PC-3 (cell line): Measurements from ENCODE around the gene RPS15. TPM values are rescaled to one million over a fixed set of nuclear protein-coding genes. Genes with fewer than 3 reads are reported as not detected.

ENCODE experiments used
- ATAC-seq: fragments of 200-7000 bp; cut with Tn5 transposase; 2 replicates; pipeline ENCODE4 v1.9.1; 2020; ENCODE audit warnings: mild to moderate bottlenecking, moderate library complexity
- BruUV-seq: library from RNA; stranded (reverse); fragments of 400-500 nt; replicated peaks from 2 replicates; lab custom pipeline; 2021; lab: Mats Ljungman, UMichigan
- CTCF ChIA-PET: fragments of 300-600 bp; sonication (Branson Sonifier 250); formaldehyde crosslinking; loops from one replicate; lab custom pipeline; 2022; ENCODE audit warnings: antibody characterized with exemption; lab: Charles Lee
- POLR2A ChIA-PET: fragments of 300-600 bp; sonication (Branson Sonifier 250); formaldehyde crosslinking; loops from one replicate; lab custom pipeline; 2022; ENCODE audit warnings: antibody characterized with exemption; ENCODE audit not compliant: unreplicated experiment; lab: Charles Lee
- DNase-seq: peaks from one replicate; pipeline ENCODE4 v3.0.0-alpha.2; 2015
- H2AFZ ChIP-seq: fragments of 300-600 bp; sonication (generic); 2 replicates; pipeline ENCODE4 v1.6.0; 2016; ENCODE audit warnings: antibody characterized with exemption, low read length
- H3F3A ChIP-seq: fragments of 300-600 bp; sonication (generic); one replicate; pipeline ENCODE4 v1.6.0; 2017; ENCODE audit warnings: antibody characterized with exemption, low read length, control low read depth, mild to moderate bottlenecking; ENCODE audit not compliant: unreplicated experiment
- H3K27ac ChIP-seq: fragments of 300-600 bp; sonication (generic); 2 replicates; pipeline ENCODE4 v1.5.1; 2016; ENCODE audit warnings: mild to moderate bottlenecking, low read length
- H3K27me3 ChIP-seq: fragments of 300-600 bp; sonication (generic); 2 replicates; pipeline ENCODE4 v1.6.1; 2016; ENCODE audit warnings: low read length, mixed read lengths
- H3K36me3 ChIP-seq: fragments of 300-600 bp; sonication (generic); 2 replicates; pipeline ENCODE4 v1.6.1; 2016; ENCODE audit warnings: low read depth, mixed run types, low read length, mixed read lengths
- H3K4me1 ChIP-seq: fragments of 300-600 bp; sonication (generic); 2 replicates; pipeline ENCODE4 v1.5.1; 2016; ENCODE audit warnings: low read length; ENCODE audit not compliant: insufficient read depth
- H3K4me2 ChIP-seq: fragments of 300-600 bp; sonication (generic); 2 replicates; pipeline ENCODE4 v1.6.0; 2016; ENCODE audit warnings: low read length
- H3K4me3 ChIP-seq: fragments of 300-600 bp; sonication (generic); 2 replicates; pipeline ENCODE4 v1.5.1; 2016; ENCODE audit warnings: mild to moderate bottlenecking, low read length, mixed read lengths
- H3K79me2 ChIP-seq: fragments of 300-600 bp; sonication (generic); 2 replicates; pipeline ENCODE4 v1.6.1; 2017; ENCODE audit warnings: low read length, mixed read lengths
- H3K9ac ChIP-seq: fragments of 300-600 bp; sonication (generic); 2 replicates; pipeline ENCODE4 v1.6.0; 2016; ENCODE audit warnings: mild to moderate bottlenecking, low read length
- H3K9me2 ChIP-seq: fragments of 300-600 bp; sonication (generic); replicated peaks from 2 replicates; pipeline ENCODE4 v1.6.1; 2016; ENCODE audit warnings: mixed run types, low read length, mixed read lengths
- H3K9me3 ChIP-seq: fragments of 300-600 bp; sonication (generic); 2 replicates; pipeline ENCODE4 v1.6.1; 2016; ENCODE audit warnings: low read length, mixed read lengths
- H4K20me1 ChIP-seq: fragments of 300-600 bp; sonication (generic); 2 replicates; pipeline ENCODE4 v1.6.1; 2016; ENCODE audit warnings: low read length, mixed read lengths
- CTCF ChIP-seq: fragments of 300-600 bp; sonication (generic); conservative IDR thresholded peaks from 2 replicates; pipeline ENCODE4 v1.5.1; 2017; ENCODE audit warnings: antibody characterized with exemption, low read depth, mild to moderate bottlenecking, low read length
- EZH2 ChIP-seq: fragments of 300-600 bp; sonication (generic); IDR thresholded peaks from one replicate; pipeline ENCODE4 v1.6.1; 2017; ENCODE audit warnings: antibody characterized with exemption, mild to moderate bottlenecking, low read length; ENCODE audit not compliant: unreplicated experiment
- EZH2phosphoT487 ChIP-seq: fragments of 300-600 bp; sonication (generic); IDR thresholded peaks from 2 replicates; pipeline ENCODE4 v1.6.1; 2018; ENCODE audit warnings: mild to moderate bottlenecking, antibody characterized with exemption, low read length, borderline replicate concordance
- intact Hi-C: fragments of 100-400 bp; cut with micrococcal nuclease; formaldehyde crosslinking; loops from 2 replicates; pipeline ENCODE4 v1.9.0; 2023
- total RNA-seq: library from RNA; depleted of rRNA; stranded (reverse); fragments of >200 nt; gene quantifications from 2 replicates; pipeline ENCODE4 v1.2.3, GENCODE V29; 2014

Gene RPS15
- total RNA-seq, 1 experiment from 2014 or later: 1,797 TPM

- Histone ChIP-seq H3K27ac (no peak overlapping the region), H3K4me3 (no peak overlapping the region), H4K20me1 (no peaks in the 10 kb centered on the region), H3K9me3 (no peaks in the 10 kb centered on the region), H3K27me3 (no peaks in the 10 kb centered on the region), H3K36me3 (peaks cover 5% of the 10 kb centered on the region; the same call in 1 of the 2 replicates), H3K4me1 (no peaks in the 10 kb centered on the region), H3K79me2 (no peaks in the 10 kb centered on the region), H3K9me2 (no peaks in the 10 kb centered on the region), H2AFZ (no peak overlapping the region), H3K4me2 (no peak overlapping the region), H3F3A (no peaks in the 10 kb centered on the region), H3K9ac (no peak overlapping the region)
- intact Hi-C loops: no loop called here
- DNase-seq (no peak), ATAC-seq (no peak)
- BruUV-seq: no TSS peak
- ChIA-PET CTCF (no interaction called here), POLR2A (no interaction called here)
- TF ChIP-seq CTCF: no peak
- no peak for TF ChIP-seq EZH2phosphoT487
- TF ChIP-seq EZH2: no peak
These were observed 45.2 kb upstream of the RPS15 start for GRCh38 chr19:1392939-1393530.

GRCh38 chr19:1393841-1394240, 44.4 kb upstream of the RPS15 start:
- H3K9me3 ChIP-seq: no peaks in the 10 kb centered on the region
- no peaks in the 10 kb centered on the region for H3K27me3 ChIP-seq
- no peaks in the 10 kb centered on the region for H3K9me2 ChIP-seq
- ChIA-PET POLR2A (no interaction called here), CTCF (no interaction called here)
- ATAC-seq (no peak), DNase-seq (no peak)
- intact Hi-C loops: no loop called here
- no peak overlapping the region for H3K4me2 ChIP-seq
- H3F3A ChIP-seq: no peaks in the 10 kb centered on the region
- no TSS peak for BruUV-seq
- H3K79me2 ChIP-seq: no peaks in the 10 kb centered on the region
- no peaks in the 10 kb centered on the region for H3K4me1 ChIP-seq
- no peak overlapping the region for H3K27ac ChIP-seq
- TF ChIP-seq CTCF (no peak), EZH2 (no peak), EZH2phosphoT487 (no peak)
- H2AFZ ChIP-seq: no peak overlapping the region
- no peaks in the 10 kb centered on the region for H4K20me1 ChIP-seq
- no peak overlapping the region for H3K9ac ChIP-seq
- H3K4me3 ChIP-seq: no peak overlapping the region
- peaks cover 3% of the 10 kb centered on the region; the same call in 1 of the 2 replicates for H3K36me3 ChIP-seq

- H3K9me3 ChIP-seq: no peaks in the 10 kb centered on the region
- intact Hi-C loops: no loop called here
- H3F3A ChIP-seq: no peaks in the 10 kb centered on the region
- H3K4me2 ChIP-seq: no peak overlapping the region
- H3K79me2 ChIP-seq: no peaks in the 10 kb centered on the region
- no peaks in the 10 kb centered on the region for H3K27me3 ChIP-seq
- DNase-seq (no peak), ATAC-seq (peak; percentile 45)
- no peak overlapping the region for H3K27ac ChIP-seq
- no peaks in the 10 kb centered on the region for H4K20me1 ChIP-seq
- no peaks in the 10 kb centered on the region for H3K9me2 ChIP-seq
- H2AFZ ChIP-seq: no peak overlapping the region
- TF ChIP-seq CTCF (no peak), EZH2 (no peak), EZH2phosphoT487 (no peak)
- POLR2A ChIA-PET: no interaction called here
- H3K36me3 ChIP-seq: no peaks in the 10 kb centered on the region
- no peaks in the 10 kb centered on the region for H3K4me1 ChIP-seq
- H3K9ac ChIP-seq: no peak overlapping the region
- H3K4me3 ChIP-seq: no peak overlapping the region
- CTCF ChIA-PET: no interaction called here
- BruUV-seq: no TSS peak
These were observed 43.7 kb upstream of the RPS15 start for GRCh38 chr19:1394252-1395193.
